Smooth muscle cell (in vitro differentiated cells): ENCODE measurements around the gene C3orf62. TPM values are rescaled to one million over a fixed set of nuclear protein-coding genes. Genes with fewer than 3 reads are reported as not detected.

ENCODE experiments used
- DNase-seq: peaks from one replicate; lab custom pipeline; 2025; ENCODE audit not compliant: unreplicated experiment; lab: John Stamatoyannopoulos, UW
- H2AFZ ChIP-seq: fragments of 200-600 bp; sonication (generic); 2 replicates; pipeline ENCODE4 v1.6.0; 2016; ENCODE audit warnings: antibody characterized with exemption, low read depth, mild to moderate bottlenecking
- H3F3A ChIP-seq: fragments of 200-600 bp; sonication (generic); 2 replicates; pipeline ENCODE4 v1.6.0; 2017; ENCODE audit warnings: antibody characterized with exemption, low read depth
- H3K27ac ChIP-seq: fragments of 200-600 bp; sonication (generic); 2 replicates; pipeline ENCODE4 v1.5.1; 2016; ENCODE audit warnings: low read depth, mild to moderate bottlenecking
- H3K27me3 ChIP-seq: fragments of 200-600 bp; sonication (generic); 2 replicates; pipeline ENCODE4 v1.6.1; 2016; ENCODE audit warnings: low read depth, mild to moderate bottlenecking
- H3K36me3 ChIP-seq: fragments of 200-600 bp; sonication (generic); 2 replicates; pipeline ENCODE4 v1.5.1; 2016; ENCODE audit warnings: low read depth
- H3K4me1 ChIP-seq: fragments of 200-600 bp; sonication (generic); 2 replicates; pipeline ENCODE4 v1.5.1; 2016; ENCODE audit warnings: low read depth
- H3K4me2 ChIP-seq: fragments of 200-600 bp; sonication (generic); 2 replicates; pipeline ENCODE4 v1.6.0; 2016; ENCODE audit warnings: mild to moderate bottlenecking
- H3K4me3 ChIP-seq: fragments of 200-600 bp; sonication (generic); 2 replicates; pipeline ENCODE4 v1.5.1; 2016; ENCODE audit warnings: mild to moderate bottlenecking
- H3K79me2 ChIP-seq: fragments of 200-600 bp; sonication (generic); 2 replicates; pipeline ENCODE4 v1.6.0; 2016; ENCODE audit warnings: low read depth, mild to moderate bottlenecking
- H3K9ac ChIP-seq: fragments of 200-600 bp; sonication (generic); 2 replicates; pipeline ENCODE4 v1.6.0; 2016; ENCODE audit warnings: low read depth
- H3K9me3 ChIP-seq: fragments of 200-600 bp; sonication (generic); replicated peaks from 2 replicates; pipeline ENCODE4 v1.5.1; 2016; ENCODE audit warnings: low read depth
- H4K20me1 ChIP-seq: fragments of 200-600 bp; sonication (generic); 2 replicates; pipeline ENCODE4 v1.6.0; 2016; ENCODE audit warnings: low read depth
- WGBS: methylation state at CpG from one replicate; pipeline ENCODE4 v1.1.7; 2016; ENCODE audit warnings: low lambda C conversion rate; 5-methylcytosine and 5-hydroxymethylcytosine counted together
- polyA plus RNA-seq: library from polyadenylated mRNA; unstranded; fragments of >200 nt; fragmentation: Nextera tagmentation; extraction: Ambion mirVana; gene quantifications from 2 replicates; pipeline ENCODE4 v1.2.1, GENCODE V29; 2016
- total RNA-seq: library from RNA; depleted of rRNA; stranded (reverse); fragments of >200 nt; gene quantifications from 2 replicates; pipeline ENCODE4 v1.2.3, GENCODE V29; 2014
- TF ChIP-seq, protein P1 (sequence below): fragments of 200-600 bp; sonication (generic); IDR thresholded peaks from 2 replicates; pipeline ENCODE4 v1.5.1; 2017; ENCODE audit warnings: borderline replicate concordance, mild to moderate bottlenecking, antibody characterized with exemption; ENCODE audit not compliant: insufficient read depth, poor library complexity, severe bottlenecking

Gene C3orf62
- total and polyA plus RNA-seq, 2 experiments from 2014 or later, result 1.6 TPM

DNA sequence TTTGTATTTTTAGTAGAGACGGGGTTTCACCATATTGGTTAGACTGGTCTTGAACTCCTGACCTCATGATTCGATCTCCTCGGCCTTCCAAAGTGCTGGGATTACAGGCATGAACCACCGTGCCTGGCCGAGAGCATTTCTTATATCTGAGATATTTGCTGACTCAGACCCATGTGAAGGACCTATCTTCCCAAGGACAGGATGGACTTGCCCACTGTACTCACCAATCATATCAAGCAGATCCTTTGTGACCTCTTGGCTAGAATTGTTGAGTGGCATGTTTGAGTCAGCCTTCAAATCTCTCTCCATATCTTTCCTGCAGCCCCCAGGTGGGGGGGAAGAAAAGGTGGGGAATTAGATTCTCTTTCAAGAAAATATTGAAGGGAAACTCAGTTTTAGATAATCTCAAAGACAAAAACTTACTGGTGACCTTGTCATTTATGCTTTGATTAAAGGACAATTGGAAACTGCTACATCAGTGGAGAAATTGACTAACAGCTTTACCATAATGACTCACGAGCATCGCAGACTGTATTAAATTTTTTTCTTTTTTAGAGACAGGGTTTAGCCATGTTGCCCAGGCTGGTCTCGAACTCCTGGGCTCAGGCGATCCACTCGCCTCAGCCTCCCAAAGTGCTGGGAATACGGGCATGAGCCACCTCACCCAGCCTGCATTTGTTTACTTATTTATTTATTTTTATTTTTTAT lies 3.1 kb downstream of the C3orf62 start:
- WGBS, result 96% methylated on average over 11 of the region's 11 CpGs
- Histone ChIP-seq H3K27me3 (no peaks in the 10 kb centered on the region), H3K27ac (no peak overlapping the region)

DNA sequence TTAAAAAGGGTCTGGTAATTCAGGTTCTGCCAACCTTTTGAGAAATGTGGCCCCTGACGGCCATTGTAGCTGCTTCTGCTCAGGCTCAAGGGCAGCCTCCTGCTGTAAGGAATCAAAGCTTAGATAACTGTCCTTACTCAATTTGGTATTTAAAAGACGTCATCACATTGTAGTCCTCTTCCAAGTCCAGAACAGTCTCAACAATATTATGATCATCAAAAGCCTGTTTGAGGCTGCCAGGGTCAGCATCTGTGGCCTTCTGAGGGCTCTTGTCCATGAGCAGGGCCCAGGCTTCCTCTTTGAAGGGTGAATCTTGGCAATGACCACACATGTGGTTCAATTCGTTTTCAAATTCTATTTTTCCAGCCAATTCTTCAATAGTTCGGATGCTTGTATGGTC lies 6.0 kb downstream of the C3orf62 start:
- peaks cover 4% of the 10 kb centered on the region for H3F3A ChIP-seq
- 91% methylated on average over 4 of the region's 4 CpGs for WGBS
- no peaks in the 10 kb centered on the region for H4K20me1 ChIP-seq
- no peak overlapping the region for H3K4me3 ChIP-seq
- H3K27me3 ChIP-seq, result no peaks in the 10 kb centered on the region
- no peaks in the 10 kb centered on the region for H3K36me3 ChIP-seq
- H3K4me2 ChIP-seq, result no peak overlapping the region
- TF ChIP-seq, protein P1, sequence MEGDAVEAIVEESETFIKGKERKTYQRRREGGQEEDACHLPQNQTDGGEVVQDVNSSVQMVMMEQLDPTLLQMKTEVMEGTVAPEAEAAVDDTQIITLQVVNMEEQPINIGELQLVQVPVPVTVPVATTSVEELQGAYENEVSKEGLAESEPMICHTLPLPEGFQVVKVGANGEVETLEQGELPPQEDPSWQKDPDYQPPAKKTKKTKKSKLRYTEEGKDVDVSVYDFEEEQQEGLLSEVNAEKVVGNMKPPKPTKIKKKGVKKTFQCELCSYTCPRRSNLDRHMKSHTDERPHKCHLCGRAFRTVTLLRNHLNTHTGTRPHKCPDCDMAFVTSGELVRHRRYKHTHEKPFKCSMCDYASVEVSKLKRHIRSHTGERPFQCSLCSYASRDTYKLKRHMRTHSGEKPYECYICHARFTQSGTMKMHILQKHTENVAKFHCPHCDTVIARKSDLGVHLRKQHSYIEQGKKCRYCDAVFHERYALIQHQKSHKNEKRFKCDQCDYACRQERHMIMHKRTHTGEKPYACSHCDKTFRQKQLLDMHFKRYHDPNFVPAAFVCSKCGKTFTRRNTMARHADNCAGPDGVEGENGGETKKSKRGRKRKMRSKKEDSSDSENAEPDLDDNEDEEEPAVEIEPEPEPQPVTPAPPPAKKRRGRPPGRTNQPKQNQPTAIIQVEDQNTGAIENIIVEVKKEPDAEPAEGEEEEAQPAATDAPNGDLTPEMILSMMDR, result no peak
- no peaks in the 10 kb centered on the region for H3K79me2 ChIP-seq
- no peak overlapping the region for H2AFZ ChIP-seq
- no peak for DNase-seq
- H3K9me3 ChIP-seq, result no peaks in the 10 kb centered on the region
- no peak overlapping the region for H3K27ac ChIP-seq
- no peaks in the 10 kb centered on the region for H3K4me1 ChIP-seq
- no peak overlapping the region for H3K9ac ChIP-seq

More for the DNA sequence above, 3.1 kb downstream of the C3orf62 start:
- H3K4me3 ChIP-seq, result no peak overlapping the region
- H3K9me3 ChIP-seq, result no peaks in the 10 kb centered on the region
- H3K4me2 ChIP-seq, result no peak overlapping the region
- H3K9ac ChIP-seq, result no peak overlapping the region
- no peak overlapping the region for H2AFZ ChIP-seq
- TF ChIP-seq, protein P1, result no peak
- no peaks in the 10 kb centered on the region for H3K79me2 ChIP-seq
- no peaks in the 10 kb centered on the region for H3K4me1 ChIP-seq
- peaks cover 20% of the 10 kb centered on the region for H3F3A ChIP-seq
- no peaks in the 10 kb centered on the region for H4K20me1 ChIP-seq
- no peaks in the 10 kb centered on the region for H3K36me3 ChIP-seq
- DNase-seq, result no peak

DNA sequence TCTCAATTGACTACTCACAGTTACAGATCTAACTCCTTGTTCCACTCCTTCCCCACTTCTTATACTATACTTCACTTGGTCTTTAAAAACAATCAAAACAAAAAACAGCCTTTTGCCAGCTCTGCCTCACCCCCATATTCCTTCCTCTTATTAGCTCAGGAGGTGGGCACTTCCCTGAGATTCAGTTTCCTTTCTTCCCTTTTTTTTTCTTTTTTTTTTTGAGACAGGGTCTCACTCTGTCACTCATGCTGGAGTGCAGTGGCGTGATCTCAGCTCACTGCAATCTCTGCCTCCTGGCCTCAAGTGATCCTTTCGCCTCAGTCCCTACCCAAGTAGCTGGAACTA lies 6.9 kb downstream of the C3orf62 start:
- TF ChIP-seq, protein P1, result no peak
- H3K4me1 ChIP-seq, result no peaks in the 10 kb centered on the region
- H3K79me2 ChIP-seq, result no peaks in the 10 kb centered on the region
- no peaks in the 10 kb centered on the region for H3K9me3 ChIP-seq
- 96% methylated on average over 2 of the region's 2 CpGs for WGBS
- H3K4me3 ChIP-seq, result no peak overlapping the region
- H3K27me3 ChIP-seq, result no peaks in the 10 kb centered on the region
- H3F3A ChIP-seq, result no peaks in the 10 kb centered on the region
- no peaks in the 10 kb centered on the region for H4K20me1 ChIP-seq
- no peak overlapping the region for H2AFZ ChIP-seq
- no peak for DNase-seq
- H3K27ac ChIP-seq, result no peak overlapping the region
- H3K36me3 ChIP-seq, result no peaks in the 10 kb centered on the region
- H3K9ac ChIP-seq, result no peak overlapping the region
- H3K4me2 ChIP-seq, result no peak overlapping the region
